Kasumi-1 (cell line): ENCODE measurements around the gene SCYGR2.
"Not testable (repeated sequence)": the region's sequence is repeated elsewhere in the genome, so short reads cannot be mapped to it uniquely, and the experiment has no call there.

ENCODE experiments used
- DNase-seq, 2 experiments: peaks; one replicate each; lab custom pipeline; 2025; lab: John Stamatoyannopoulos, UW

The SCYGR2 gene

GRCh38 chr2:227598835-227599503, at the start of gene SCYGR2:
Gene SCYGR2 (plus strand): TSS chr2:227598893. CDS start chr2:227598893, 0 bp downstream.
- DNase-seq, result not testable (repeated sequence)

GRCh38 chr2:227551836-227552235, 46.9 kb upstream of the SCYGR2 start:
- DNase-seq, result no peak

GRCh38 chr2:227562581-227562980, 36.1 kb upstream of the SCYGR2 start:
- DNase-seq, result no peak

- DNase-seq, result no peak
Observed at GRCh38 chr2:227565080-227565479, 33.6 kb upstream of the SCYGR2 start.

- no peak for DNase-seq
Observed at GRCh38 chr2:227566012-227566411, 32.7 kb upstream of the SCYGR2 start.

GRCh38 chr2:227568852-227569169, 29.9 kb upstream of the SCYGR2 start:
- DNase-seq, result no peak

- DNase-seq, result no peak
Observed at GRCh38 chr2:227570615-227571014, 28.1 kb upstream of the SCYGR2 start.

- no peak for DNase-seq
Observed at GRCh38 chr2:227576110-227576509, 22.6 kb upstream of the SCYGR2 start.

- DNase-seq, result no peak
Observed at GRCh38 chr2:227576812-227577211, 21.9 kb upstream of the SCYGR2 start.

GRCh38 chr2:227577555-227577954, 21.1 kb upstream of the SCYGR2 start:
- no peak for DNase-seq

GRCh38 chr2:227578642-227579041, 20.1 kb upstream of the SCYGR2 start:
- DNase-seq, result no peak

- DNase-seq, result no peak
Observed at GRCh38 chr2:227579791-227580190, 18.9 kb upstream of the SCYGR2 start.

- DNase-seq, result no peak
Observed at GRCh38 chr2:227582369-227582768, 16.3 kb upstream of the SCYGR2 start.

GRCh38 chr2:227592694-227593387, 5.9 kb upstream of the SCYGR2 start:
- no peak for DNase-seq

- no peak for DNase-seq
Observed at GRCh38 chr2:227595797-227596196, 2.9 kb upstream of the SCYGR2 start.

- DNase-seq, result no peak
Observed at GRCh38 chr2:227597036-227597435, 1.7 kb upstream of the SCYGR2 start.

- no peak for DNase-seq
Observed at GRCh38 chr2:227597998-227598397, 695 bp upstream of the SCYGR2 start.

GRCh38 chr2:227602358-227602757, 3.7 kb downstream of the SCYGR2 start:
- no peak for DNase-seq

GRCh38 chr2:227606476-227606875, 7.8 kb downstream of the SCYGR2 start:
- DNase-seq, result no peak

- no peak for DNase-seq
Observed at GRCh38 chr2:227607941-227608340, 9.2 kb downstream of the SCYGR2 start.

- DNase-seq, result peak; percentile 39 to 57
Observed at GRCh38 chr2:227608561-227609338, 10.1 kb downstream of the SCYGR2 start.

- DNase-seq, result no peak
Observed at GRCh38 chr2:227610123-227610522, 11.4 kb downstream of the SCYGR2 start.
